ENCODE measurements around the gene ADAM12. TPM values are rescaled to one million over a fixed set of nuclear protein-coding genes. Genes with fewer than 3 reads are reported as not detected.
A peak's percentile ranks its signal among the peaks of the same experiment; 100 is the strongest.

ADAM12 gene
- total RNA-seq, 3 donors from 2014 or later (not counting 1 experiment from before 2014, with no cell fraction given) = 1.6 to 1.9 (median 1.8) TPM

DNA sequence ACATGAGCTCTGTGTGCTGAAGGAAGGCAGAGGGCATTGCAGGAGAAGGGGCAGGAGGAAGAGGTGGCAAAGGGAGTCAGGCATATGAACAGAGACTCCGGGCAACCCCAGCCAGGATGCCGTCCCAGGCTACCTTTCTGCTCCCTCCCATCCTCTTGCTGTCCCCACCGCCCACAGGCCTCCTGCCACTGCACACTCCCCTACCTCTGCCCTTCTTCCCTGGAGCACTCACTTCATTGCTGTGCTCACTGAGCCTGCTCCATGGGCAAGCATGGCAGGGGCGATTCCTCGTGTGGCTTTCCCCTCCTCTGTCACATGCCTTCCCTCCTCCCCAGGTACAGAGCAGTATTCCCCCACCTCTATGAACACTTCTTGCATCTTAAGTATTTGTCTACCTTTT, 398.5 kb downstream of the ADAM12 start:
- Histone ChIP-seq H3K9me3 (ENCODE audit: control insufficient read depth, insufficient read depth, low read length) (no peaks in the 10 kb centered on the region), H3K27me3 (ENCODE audit: control insufficient read depth, insufficient read depth, low read length) (no peaks in the 10 kb centered on the region), H3K4me3 (ENCODE audit: low read length) (no peak overlapping the region), H3K4me1 (ENCODE audit: control insufficient read depth, insufficient read depth, low read length) (peaks cover 5% of the 10 kb centered on the region), H3K27ac (ENCODE audit: low read length) (no peak overlapping the region), H3K36me3 (ENCODE audit: control insufficient read depth, insufficient read depth, low read length) (no peaks in the 10 kb centered on the region)
- H3K36me3 Mint-ChIP-seq = no peaks in the 10 kb centered on the region
- no peaks in the 10 kb centered on the region for H3K27me3 Mint-ChIP-seq (ENCODE audit: low read depth in 2 of 2)
- peaks cover 14 to 30% of the 10 kb centered on the region in 2 donors for H3K4me1 Mint-ChIP-seq
- WGBS (ENCODE audit: insufficient coverage) = 95% methylated on average over 5 of the region's 5 CpGs
- TF ChIP-seq, protein P1, sequence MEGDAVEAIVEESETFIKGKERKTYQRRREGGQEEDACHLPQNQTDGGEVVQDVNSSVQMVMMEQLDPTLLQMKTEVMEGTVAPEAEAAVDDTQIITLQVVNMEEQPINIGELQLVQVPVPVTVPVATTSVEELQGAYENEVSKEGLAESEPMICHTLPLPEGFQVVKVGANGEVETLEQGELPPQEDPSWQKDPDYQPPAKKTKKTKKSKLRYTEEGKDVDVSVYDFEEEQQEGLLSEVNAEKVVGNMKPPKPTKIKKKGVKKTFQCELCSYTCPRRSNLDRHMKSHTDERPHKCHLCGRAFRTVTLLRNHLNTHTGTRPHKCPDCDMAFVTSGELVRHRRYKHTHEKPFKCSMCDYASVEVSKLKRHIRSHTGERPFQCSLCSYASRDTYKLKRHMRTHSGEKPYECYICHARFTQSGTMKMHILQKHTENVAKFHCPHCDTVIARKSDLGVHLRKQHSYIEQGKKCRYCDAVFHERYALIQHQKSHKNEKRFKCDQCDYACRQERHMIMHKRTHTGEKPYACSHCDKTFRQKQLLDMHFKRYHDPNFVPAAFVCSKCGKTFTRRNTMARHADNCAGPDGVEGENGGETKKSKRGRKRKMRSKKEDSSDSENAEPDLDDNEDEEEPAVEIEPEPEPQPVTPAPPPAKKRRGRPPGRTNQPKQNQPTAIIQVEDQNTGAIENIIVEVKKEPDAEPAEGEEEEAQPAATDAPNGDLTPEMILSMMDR (IDR thresholded peaks at IDR 0.05) = no peak
- no peak for DNase-seq
- no peak for ATAC-seq
- H3K4me3 Mint-ChIP-seq = no peak overlapping the region
- intact Hi-C loops (cut with micrococcal nuclease) = loop anchor here (10.0 kb wide), 1 partner anchor 395 kb away; the partner anchor contains the start of gene ADAM12
- H3K9me3 Mint-ChIP-seq = no peaks in the 10 kb centered on the region
- no peak overlapping the region for H3K27ac Mint-ChIP-seq

DNA sequence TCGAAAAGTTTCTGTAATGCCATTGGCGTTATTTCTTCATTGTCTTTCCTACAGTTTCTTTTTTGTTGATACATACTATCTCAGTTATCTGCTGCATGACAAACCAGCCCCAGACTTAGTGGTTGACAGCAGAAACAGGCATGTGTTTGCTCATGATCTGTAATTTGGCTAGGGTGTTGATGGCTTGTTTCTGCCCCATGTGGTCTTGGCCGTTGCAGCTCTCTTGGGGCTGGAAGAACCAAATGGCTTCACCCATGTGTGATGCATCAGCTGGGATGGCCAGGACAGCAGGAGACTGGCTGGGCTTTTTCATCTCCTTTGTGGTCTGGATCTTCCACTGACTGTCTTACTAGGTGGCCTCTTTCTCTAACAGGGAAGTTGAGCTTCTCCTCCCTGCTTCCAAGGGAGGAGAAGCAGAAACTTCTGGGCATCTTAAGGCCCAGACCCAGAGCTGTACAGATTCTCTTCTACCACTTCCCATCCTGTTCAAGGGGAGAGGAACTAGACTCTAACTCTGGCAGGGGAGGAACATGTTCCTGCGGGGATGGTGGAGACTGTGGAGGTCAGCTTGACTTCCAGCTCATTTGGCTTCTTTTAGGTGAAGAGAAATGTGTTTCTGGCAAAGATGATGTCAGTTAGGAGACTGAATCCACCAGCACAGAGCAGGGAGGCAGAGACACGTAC, 402.6 kb downstream of the ADAM12 start:
- peaks cover 33 to 53% of the 10 kb centered on the region in 2 donors for H3K4me1 Mint-ChIP-seq
- intact Hi-C loops (cut with micrococcal nuclease) = loop anchor here (10.0 kb wide), 1 partner anchor 399 kb away; the partner anchor contains the start of gene ADAM12
- DNase-seq (no peak), ATAC-seq (peak in 2 of 3 donors; percentile 30 to 56)
- Histone ChIP-seq H3K27ac (ENCODE audit: low read length) (no peak overlapping the region), H3K9me3 (ENCODE audit: control insufficient read depth, insufficient read depth, low read length) (no peaks in the 10 kb centered on the region), H3K4me3 (ENCODE audit: low read length) (no peak overlapping the region), H3K36me3 (ENCODE audit: control insufficient read depth, insufficient read depth, low read length) (no peaks in the 10 kb centered on the region), H3K4me1 (ENCODE audit: control insufficient read depth, insufficient read depth, low read length) (peaks cover 5% of the 10 kb centered on the region), H3K27me3 (ENCODE audit: control insufficient read depth, insufficient read depth, low read length) (no peaks in the 10 kb centered on the region)
- 79% methylated on average over 5 of the region's 5 CpGs for WGBS (ENCODE audit: insufficient coverage)
- TF ChIP-seq, protein P1 (IDR thresholded peaks at IDR 0.05) = no peak
- no peaks in the 10 kb centered on the region for H3K27me3 Mint-ChIP-seq (ENCODE audit: low read depth in 2 of 2)
- no peaks in the 10 kb centered on the region for H3K9me3 Mint-ChIP-seq
- H3K4me3 Mint-ChIP-seq = peak overlapping the region; percentile 3
- no peaks in the 10 kb centered on the region for H3K36me3 Mint-ChIP-seq
- H3K27ac Mint-ChIP-seq = peak overlapping the region; percentile 51 to 75

DNA sequence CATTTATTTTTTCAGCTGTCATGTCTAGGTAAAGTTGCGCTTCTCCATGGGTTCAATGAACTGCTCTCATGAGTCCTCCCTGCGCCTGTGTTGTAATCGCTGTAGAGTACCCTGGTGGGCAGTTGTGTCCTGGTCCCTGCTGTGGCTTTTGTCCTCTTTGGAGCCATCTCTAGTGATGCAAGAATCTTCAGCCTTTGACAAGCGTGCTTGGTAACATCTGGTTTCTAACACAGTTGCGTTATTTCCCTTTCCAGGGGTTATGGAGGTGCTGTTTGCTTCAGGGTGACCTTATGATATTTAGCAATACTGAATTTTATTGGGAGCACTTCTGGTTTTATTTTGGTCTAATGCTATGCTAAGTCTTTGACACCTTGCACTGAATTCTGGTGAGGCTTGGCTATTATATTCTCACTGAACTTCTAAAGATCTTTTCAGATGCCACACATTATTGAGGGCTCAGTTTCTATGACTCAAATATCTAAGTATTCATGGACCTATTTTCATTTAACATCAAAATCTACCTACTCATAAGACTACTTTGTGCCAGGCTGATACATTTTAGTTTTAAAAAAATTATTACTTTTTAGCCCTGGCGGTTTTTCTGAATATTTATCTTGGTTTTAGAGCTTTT, 403.3 kb downstream of the ADAM12 start:
- no peak overlapping the region for H3K4me3 Mint-ChIP-seq
- H3K36me3 Mint-ChIP-seq = no peaks in the 10 kb centered on the region
- no peaks in the 10 kb centered on the region for H3K9me3 Mint-ChIP-seq
- Histone ChIP-seq H3K4me3 (ENCODE audit: low read length) (no peak overlapping the region), H3K4me1 (ENCODE audit: control insufficient read depth, insufficient read depth, low read length) (peaks cover 5% of the 10 kb centered on the region), H3K9me3 (ENCODE audit: control insufficient read depth, insufficient read depth, low read length) (no peaks in the 10 kb centered on the region), H3K27me3 (ENCODE audit: control insufficient read depth, insufficient read depth, low read length) (no peaks in the 10 kb centered on the region), H3K27ac (ENCODE audit: low read length) (no peak overlapping the region), H3K36me3 (ENCODE audit: control insufficient read depth, insufficient read depth, low read length) (no peaks in the 10 kb centered on the region)
- H3K27ac Mint-ChIP-seq = peak overlapping the region; percentile 51 to 75
- 88% methylated on average over 5 of the region's 6 CpGs for WGBS (ENCODE audit: insufficient coverage)
- TF ChIP-seq, protein P1 (IDR thresholded peaks at IDR 0.05) = no peak
- intact Hi-C loops (cut with micrococcal nuclease) = loop anchor here (5.0 to 10.0 kb wide), 2 partner anchors 400 to 1867 kb away; partner anchors contain the start of gene ADAM12
- DNase-seq = no peak
- H3K4me1 Mint-ChIP-seq = peaks cover 33 to 50% of the 10 kb centered on the region in 2 donors
- no peaks in the 10 kb centered on the region for H3K27me3 Mint-ChIP-seq (ENCODE audit: low read depth in 2 of 2)
- no peak for ATAC-seq
